ENCODE data around the gene HASPIN.
"Not testable (repeated sequence)": the region's sequence is repeated elsewhere in the genome, so short reads cannot be mapped to it uniquely, and the experiment has no call there.

DNA sequence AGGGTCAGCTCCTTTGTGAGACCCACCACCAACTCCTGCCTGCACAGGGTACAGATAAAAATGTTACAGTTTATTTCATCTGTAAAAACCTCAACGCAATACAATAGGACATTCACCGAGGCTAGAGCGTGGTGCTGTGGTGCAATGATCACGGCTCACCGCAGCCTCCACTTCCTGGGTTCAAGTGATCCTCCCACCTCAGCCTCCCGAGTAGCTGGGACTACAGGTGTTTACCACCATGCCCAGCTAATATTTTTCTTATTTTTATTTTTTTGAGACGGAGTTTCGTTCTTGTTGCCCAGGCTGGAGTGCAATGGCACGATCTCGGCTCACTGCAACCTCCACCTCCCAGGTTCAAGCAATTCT is 11.2 kb downstream of the HASPIN start:
- TF ChIP-seq, protein P1, sequence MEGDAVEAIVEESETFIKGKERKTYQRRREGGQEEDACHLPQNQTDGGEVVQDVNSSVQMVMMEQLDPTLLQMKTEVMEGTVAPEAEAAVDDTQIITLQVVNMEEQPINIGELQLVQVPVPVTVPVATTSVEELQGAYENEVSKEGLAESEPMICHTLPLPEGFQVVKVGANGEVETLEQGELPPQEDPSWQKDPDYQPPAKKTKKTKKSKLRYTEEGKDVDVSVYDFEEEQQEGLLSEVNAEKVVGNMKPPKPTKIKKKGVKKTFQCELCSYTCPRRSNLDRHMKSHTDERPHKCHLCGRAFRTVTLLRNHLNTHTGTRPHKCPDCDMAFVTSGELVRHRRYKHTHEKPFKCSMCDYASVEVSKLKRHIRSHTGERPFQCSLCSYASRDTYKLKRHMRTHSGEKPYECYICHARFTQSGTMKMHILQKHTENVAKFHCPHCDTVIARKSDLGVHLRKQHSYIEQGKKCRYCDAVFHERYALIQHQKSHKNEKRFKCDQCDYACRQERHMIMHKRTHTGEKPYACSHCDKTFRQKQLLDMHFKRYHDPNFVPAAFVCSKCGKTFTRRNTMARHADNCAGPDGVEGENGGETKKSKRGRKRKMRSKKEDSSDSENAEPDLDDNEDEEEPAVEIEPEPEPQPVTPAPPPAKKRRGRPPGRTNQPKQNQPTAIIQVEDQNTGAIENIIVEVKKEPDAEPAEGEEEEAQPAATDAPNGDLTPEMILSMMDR (conservative IDR thresholded peaks at IDR 0.05; ENCODE audit: low read depth, low read length) = not testable (repeated sequence)
- not testable (repeated sequence) for TF ChIP-seq EZH2 (IDR thresholded peaks at IDR 0.05; ENCODE audit: borderline replicate concordance, low read depth, low read length, poor library complexity, severe bottlenecking)

All from A673 (cell line).